NB4 (cell line): Measurements from ENCODE around the gene IDUA.

Experiments used
- POLR2A ChIP-seq: IDR thresholded peaks from 2 replicates; pipeline ENCODE4 v1.6.1; 2011; ENCODE audit warnings: mild to moderate bottlenecking; ENCODE audit not compliant: insufficient read length; ENCODE audit errors: extremely low read depth
- TF ChIP-seq, protein P1 (sequence below): IDR thresholded peaks from one replicate; pipeline ENCODE4 v1.5.1; 2012; ENCODE audit warnings: low read depth, low read length

DNA sequence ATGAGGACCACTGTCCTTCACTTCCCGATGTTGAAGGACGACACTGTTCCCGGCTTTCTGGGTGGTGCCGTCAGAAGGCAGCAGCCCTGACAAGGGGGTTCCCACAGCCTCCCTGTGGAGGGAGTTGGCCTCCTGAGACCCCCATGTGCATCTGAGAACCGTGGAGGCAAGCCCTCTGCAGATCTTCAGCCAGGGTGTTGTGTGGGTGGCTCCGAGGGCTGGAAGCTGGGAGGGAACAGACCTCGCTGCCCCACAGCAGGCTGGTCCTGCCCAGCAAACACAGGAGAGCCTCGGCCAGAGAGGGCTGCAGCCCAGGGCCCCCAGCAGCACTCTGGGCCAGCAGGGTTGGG is 29.6 kb upstream of the IDUA start:
- TF ChIP-seq, protein P1, sequence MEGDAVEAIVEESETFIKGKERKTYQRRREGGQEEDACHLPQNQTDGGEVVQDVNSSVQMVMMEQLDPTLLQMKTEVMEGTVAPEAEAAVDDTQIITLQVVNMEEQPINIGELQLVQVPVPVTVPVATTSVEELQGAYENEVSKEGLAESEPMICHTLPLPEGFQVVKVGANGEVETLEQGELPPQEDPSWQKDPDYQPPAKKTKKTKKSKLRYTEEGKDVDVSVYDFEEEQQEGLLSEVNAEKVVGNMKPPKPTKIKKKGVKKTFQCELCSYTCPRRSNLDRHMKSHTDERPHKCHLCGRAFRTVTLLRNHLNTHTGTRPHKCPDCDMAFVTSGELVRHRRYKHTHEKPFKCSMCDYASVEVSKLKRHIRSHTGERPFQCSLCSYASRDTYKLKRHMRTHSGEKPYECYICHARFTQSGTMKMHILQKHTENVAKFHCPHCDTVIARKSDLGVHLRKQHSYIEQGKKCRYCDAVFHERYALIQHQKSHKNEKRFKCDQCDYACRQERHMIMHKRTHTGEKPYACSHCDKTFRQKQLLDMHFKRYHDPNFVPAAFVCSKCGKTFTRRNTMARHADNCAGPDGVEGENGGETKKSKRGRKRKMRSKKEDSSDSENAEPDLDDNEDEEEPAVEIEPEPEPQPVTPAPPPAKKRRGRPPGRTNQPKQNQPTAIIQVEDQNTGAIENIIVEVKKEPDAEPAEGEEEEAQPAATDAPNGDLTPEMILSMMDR: no peak
- TF ChIP-seq POLR2A: no peak
